MCF 10A (cell line): ENCODE results near the gene MAPKAP1. TPM values are rescaled to one million over a fixed set of nuclear protein-coding genes. Genes with fewer than 3 reads are reported as not detected.

Experiments used
- BruUV-seq: library from RNA; stranded (reverse); fragments of 400-500 nt; replicated peaks from 2 replicates; lab custom pipeline; 2021; lab: Mats Ljungman, UMichigan
- CTCF ChIA-PET: fragments of 300-600 bp; sonication (Branson Sonifier 250); formaldehyde crosslinking; extraction: SDS; loops from one replicate; lab custom pipeline; 2021; ENCODE audit warnings: antibody characterized with exemption, inconsistent platforms; lab: Yijun Ruan, JAX
- POLR2A ChIA-PET: fragments of 300-600, 350-650 bp; sonication (Branson Sonifier 250); formaldehyde crosslinking; extraction: SDS; loops from one replicate; lab custom pipeline; 2020; ENCODE audit warnings: antibody characterized with exemption, inconsistent platforms; lab: Yijun Ruan, JAX
- DNase-seq: peaks from one replicate; pipeline ENCODE4 v3.0.0-alpha.2; 2018; ENCODE audit not compliant: unreplicated experiment
- H3K27ac Mint-ChIP-seq: one replicate; pipeline ENCODE4 v1.8.0; 2022; ENCODE audit warnings: mild to moderate bottlenecking, low read depth, mixed read lengths; ENCODE audit not compliant: unreplicated experiment
- H3K27me3 Mint-ChIP-seq: one replicate; pipeline ENCODE4 v1.8.0; 2022; ENCODE audit warnings: mixed read lengths; ENCODE audit not compliant: insufficient read depth, unreplicated experiment
- H3K36me3 Mint-ChIP-seq: one replicate; pipeline ENCODE4 v1.8.0; 2022; ENCODE audit warnings: mild to moderate bottlenecking, moderate library complexity, mixed read lengths; ENCODE audit not compliant: insufficient read depth, unreplicated experiment
- H3K4me1 Mint-ChIP-seq: one replicate; pipeline ENCODE4 v1.8.0; 2022; ENCODE audit warnings: mixed read lengths; ENCODE audit not compliant: insufficient read depth, unreplicated experiment
- H3K4me3 Mint-ChIP-seq: one replicate; pipeline ENCODE4 v1.8.0; 2022; ENCODE audit warnings: mild to moderate bottlenecking, moderate library complexity, mixed read lengths; ENCODE audit not compliant: unreplicated experiment
- H3K9me3 Mint-ChIP-seq: one replicate; pipeline ENCODE4 v1.8.0; 2022; ENCODE audit warnings: mixed read lengths; ENCODE audit not compliant: unreplicated experiment
- intact Hi-C: fragments of 100-400 bp; cut with micrococcal nuclease; formaldehyde crosslinking; loops from 2 replicates; pipeline ENCODE4 v1.14.1; 2022
- total RNA-seq: library from RNA; stranded (reverse); gene quantifications from 2 replicates; pipeline ENCODE4 v1.2.3, GENCODE V29; 2022
- TF ChIP-seq, protein P1 (sequence below): fragments of 200-600 bp; IDR thresholded peaks from one replicate; pipeline ENCODE4 v1.8.0; 2022; ENCODE audit warnings: antibody characterized with exemption, mild to moderate bottlenecking; ENCODE audit not compliant: unreplicated experiment

MAPKAP1 gene
- total RNA-seq, 1 experiment from 2014 or later = 74.9 TPM

DNA sequence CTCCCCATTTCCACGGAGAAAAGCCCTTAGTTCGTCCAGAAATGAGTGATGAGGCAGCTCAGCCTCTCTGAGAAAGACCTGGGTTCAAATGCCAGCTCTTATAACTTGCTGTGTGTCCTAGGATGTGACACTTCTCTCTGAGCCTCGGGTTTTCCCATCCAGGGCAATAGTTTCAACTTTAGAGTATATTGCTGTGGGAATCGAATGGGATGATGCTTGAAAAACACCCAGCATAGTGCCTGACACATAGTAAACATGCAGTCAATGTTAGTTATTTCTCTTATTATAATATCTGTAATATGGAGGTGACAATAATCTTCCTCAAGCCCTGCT lies 430 bp upstream of the MAPKAP1 start:
- H3K27me3 Mint-ChIP-seq = no peaks in the 10 kb centered on the region
- BruUV-seq = TSS peak; percentile 94

DNA sequence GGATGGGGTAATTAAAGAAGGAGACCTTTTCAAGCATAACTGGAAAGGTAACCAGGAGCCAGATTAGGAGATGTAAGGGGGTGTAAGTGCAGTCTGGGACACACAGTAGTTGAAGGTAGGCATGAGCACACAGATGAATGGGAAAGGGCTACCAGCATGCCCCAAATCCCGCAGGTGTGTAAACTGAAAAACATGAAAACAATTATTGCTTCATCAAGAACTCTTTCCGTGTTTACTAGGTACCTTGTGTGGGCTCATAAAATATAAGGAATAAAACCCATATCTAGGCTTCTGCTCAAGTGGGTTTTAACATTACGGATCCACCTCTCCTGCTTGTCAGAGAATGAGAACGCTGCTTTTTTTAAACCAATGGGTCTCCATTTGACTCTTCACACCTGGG lies 1.1 kb downstream of the MAPKAP1 start:
- TF ChIP-seq, protein P1, sequence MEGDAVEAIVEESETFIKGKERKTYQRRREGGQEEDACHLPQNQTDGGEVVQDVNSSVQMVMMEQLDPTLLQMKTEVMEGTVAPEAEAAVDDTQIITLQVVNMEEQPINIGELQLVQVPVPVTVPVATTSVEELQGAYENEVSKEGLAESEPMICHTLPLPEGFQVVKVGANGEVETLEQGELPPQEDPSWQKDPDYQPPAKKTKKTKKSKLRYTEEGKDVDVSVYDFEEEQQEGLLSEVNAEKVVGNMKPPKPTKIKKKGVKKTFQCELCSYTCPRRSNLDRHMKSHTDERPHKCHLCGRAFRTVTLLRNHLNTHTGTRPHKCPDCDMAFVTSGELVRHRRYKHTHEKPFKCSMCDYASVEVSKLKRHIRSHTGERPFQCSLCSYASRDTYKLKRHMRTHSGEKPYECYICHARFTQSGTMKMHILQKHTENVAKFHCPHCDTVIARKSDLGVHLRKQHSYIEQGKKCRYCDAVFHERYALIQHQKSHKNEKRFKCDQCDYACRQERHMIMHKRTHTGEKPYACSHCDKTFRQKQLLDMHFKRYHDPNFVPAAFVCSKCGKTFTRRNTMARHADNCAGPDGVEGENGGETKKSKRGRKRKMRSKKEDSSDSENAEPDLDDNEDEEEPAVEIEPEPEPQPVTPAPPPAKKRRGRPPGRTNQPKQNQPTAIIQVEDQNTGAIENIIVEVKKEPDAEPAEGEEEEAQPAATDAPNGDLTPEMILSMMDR = no peak
- no peaks in the 10 kb centered on the region for H3K36me3 Mint-ChIP-seq
- no peaks in the 10 kb centered on the region for H3K9me3 Mint-ChIP-seq
- intact Hi-C loops = loop anchor here (2.0 kb wide), 1 partner anchor 75 kb away; no protein-coding TSS in a partner anchor
- H3K4me1 Mint-ChIP-seq = peaks cover 31% of the 10 kb centered on the region
- peak overlapping the region; percentile 83 for H3K27ac Mint-ChIP-seq
- no peak for DNase-seq
- POLR2A ChIA-PET = interaction anchor here (1.1 to 2.9 kb wide), 9 partner anchors 8 to 184 kb away, joined by 3 to 31 read pairs (median 7); partner anchors contain the start of gene PBX3
- H3K27me3 Mint-ChIP-seq = no peaks in the 10 kb centered on the region
- peak overlapping the region; percentile 82 for H3K4me3 Mint-ChIP-seq
- CTCF ChIA-PET = interaction anchor here (0.6 kb wide), 1 partner anchor 68 kb away, joined by 3 read pairs; no protein-coding TSS in a partner anchor
- BruUV-seq = no TSS peak

More for the DNA sequence above, 430 bp upstream of the MAPKAP1 start:
- CTCF ChIA-PET = interaction anchor here (0.6 kb wide), 1 partner anchor 37 kb away, joined by 4 read pairs; no protein-coding TSS in a partner anchor
- POLR2A ChIA-PET = interaction anchor here (0.6 to 2.9 kb wide), 21 partner anchors 10 to 286 kb away, joined by 3 to 31 read pairs (median 3); partner anchors contain the start of gene PBX3
- H3K36me3 Mint-ChIP-seq = no peaks in the 10 kb centered on the region
- no peak for DNase-seq
- intact Hi-C loops = loop anchor here (2.0 kb wide), 1 partner anchor 77 kb away; no protein-coding TSS in a partner anchor
- peak overlapping the region; percentile 83 for H3K27ac Mint-ChIP-seq
- TF ChIP-seq, protein P1 = no peak
- H3K4me3 Mint-ChIP-seq = peak overlapping the region; percentile 82
- H3K4me1 Mint-ChIP-seq = peaks cover 24% of the 10 kb centered on the region
- no peaks in the 10 kb centered on the region for H3K9me3 Mint-ChIP-seq

DNA sequence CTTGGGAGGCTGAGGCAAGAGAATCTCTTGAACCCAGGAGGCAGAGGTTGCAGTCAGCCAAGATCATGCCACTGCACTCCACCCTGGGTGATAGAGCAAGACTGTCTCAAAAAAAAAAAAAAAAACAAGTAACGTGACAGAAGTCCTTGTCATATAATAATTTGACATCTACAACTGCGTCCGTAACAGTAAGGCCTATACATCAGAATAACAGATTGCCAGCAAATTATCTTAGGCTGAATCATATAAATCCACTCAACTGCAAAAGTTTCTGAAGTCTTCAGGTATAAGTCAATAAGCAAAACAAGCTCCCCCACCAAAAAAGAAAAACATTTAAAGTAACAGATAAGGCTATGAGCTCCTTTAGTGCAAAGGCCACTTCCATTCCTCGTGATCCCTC lies 3.3 kb downstream of the MAPKAP1 start:
- BruUV-seq = no TSS peak
- intact Hi-C loops = loop anchor here (5.0 kb wide), 2 partner anchors 44 to 146 kb away; partner anchors contain the start of gene PBX3
- POLR2A ChIA-PET = interaction anchor here (0.6 to 1.1 kb wide), 3 partner anchors 11 to 115 kb away, joined by 3 to 4 read pairs (median 3); no protein-coding TSS in a partner anchor
- no peak for DNase-seq
- no peaks in the 10 kb centered on the region for H3K27me3 Mint-ChIP-seq
- no peaks in the 10 kb centered on the region for H3K36me3 Mint-ChIP-seq
- CTCF ChIA-PET = interaction anchor here (0.6 to 0.7 kb wide), 2 partner anchors 16 to 238 kb away, joined by 3 to 5 read pairs; no protein-coding TSS in a partner anchor
- H3K9me3 Mint-ChIP-seq = no peaks in the 10 kb centered on the region
- peak overlapping the region; percentile 12 for H3K27ac Mint-ChIP-seq
- no peak overlapping the region for H3K4me3 Mint-ChIP-seq
- TF ChIP-seq, protein P1 = no peak
- peaks cover 35% of the 10 kb centered on the region for H3K4me1 Mint-ChIP-seq

DNA sequence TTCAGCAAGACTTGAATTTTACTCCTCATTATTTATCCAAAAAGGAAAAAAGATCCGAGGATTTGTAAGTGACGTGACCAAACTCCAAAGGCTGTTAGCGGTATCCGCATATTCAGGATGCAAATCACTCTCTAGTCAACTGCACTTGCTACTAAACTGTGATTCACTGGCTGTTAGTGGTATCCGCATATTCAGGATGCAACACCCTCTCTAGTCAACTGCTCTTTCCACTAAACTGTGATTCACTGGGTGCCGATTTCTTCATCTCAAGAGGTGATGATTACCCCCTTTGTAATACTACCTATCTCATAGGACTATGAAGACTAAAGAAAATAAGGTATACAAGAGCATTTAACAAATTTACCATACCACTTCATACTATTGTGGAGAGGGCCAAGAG lies 5.7 kb downstream of the MAPKAP1 start:
- peaks cover under 1% of the 10 kb centered on the region for H3K36me3 Mint-ChIP-seq
- peak; percentile 85 for DNase-seq
- H3K4me1 Mint-ChIP-seq = peaks cover 35% of the 10 kb centered on the region
- BruUV-seq = no TSS peak
- H3K27ac Mint-ChIP-seq = no peak overlapping the region
- no peaks in the 10 kb centered on the region for H3K9me3 Mint-ChIP-seq
- CTCF ChIA-PET = interaction anchor here (0.5 kb wide), 1 partner anchor 526 kb away, joined by 3 read pairs; no protein-coding TSS in a partner anchor
- H3K4me3 Mint-ChIP-seq = no peak overlapping the region
- intact Hi-C loops = loop anchor here (5.0 kb wide), 2 partner anchors 46 to 144 kb away; partner anchors contain the start of gene PBX3
- POLR2A ChIA-PET = interaction anchor here (1.0 to 1.4 kb wide), 2 partner anchors 44 to 47 kb away, joined by 3 to 6 read pairs; no protein-coding TSS in a partner anchor
- TF ChIP-seq, protein P1 = no peak
- no peaks in the 10 kb centered on the region for H3K27me3 Mint-ChIP-seq
